OCI-LY3 (cell line): ENCODE results near the gene OR8K1.
A peak's percentile ranks its signal among the peaks of the same experiment; 100 is the strongest.

ENCODE experiments used
- H2AFZ ChIP-seq: fragments of 200-600, 300-600 bp; shearing (Covaris generic); 2 replicates; pipeline ENCODE4 v1.6.0; 2014; ENCODE audit warnings: antibody characterized with exemption, low read depth, low read length
- H3K27ac ChIP-seq: fragments of 200-600, 300-600 bp; sonication (generic); 2 replicates; pipeline ENCODE4 v1.5.1; 2014; ENCODE audit warnings: mild to moderate bottlenecking, low read length, moderate library complexity, mixed read lengths
- H3K27me3 ChIP-seq: fragments of 200-600, 300-600 bp; sonication (generic); 2 replicates; pipeline ENCODE4 v1.6.1; 2014; ENCODE audit warnings: low read depth, low read length, mixed read lengths
- H3K36me3 ChIP-seq: fragments of 200-600, 300-600 bp; sonication (generic); replicated peaks from 2 replicates; pipeline ENCODE3; 2014; ENCODE audit warnings: low read depth, low read length, mixed read lengths
- H3K4me1 ChIP-seq: fragments of 300-600, 200-600 bp; sonication (generic); 2 replicates; pipeline ENCODE4 v1.6.1; 2014; ENCODE audit warnings: low read length, mixed read lengths
- H3K4me2 ChIP-seq: fragments of 200-600, 300-600 bp; sonication (generic); 2 replicates; pipeline ENCODE4 v1.6.1; 2014; ENCODE audit warnings: low read length, mixed read lengths
- H3K4me3 ChIP-seq: fragments of 300-600, 200-600 bp; sonication (generic); 2 replicates; pipeline ENCODE4 v1.5.1; 2014; ENCODE audit warnings: antibody characterized with exemption, mild to moderate bottlenecking, low read length, moderate library complexity
- H3K79me2 ChIP-seq: fragments of 300-600, 200-600 bp; shearing (Covaris generic); 2 replicates; pipeline ENCODE4 v1.6.1; 2014; ENCODE audit warnings: mild to moderate bottlenecking, low read length, mixed read lengths
- H3K9ac ChIP-seq: fragments of 300-600, 200-600 bp; shearing (Covaris generic); 2 replicates; pipeline ENCODE4 v1.6.0; 2014; ENCODE audit warnings: mild to moderate bottlenecking, low read length, moderate library complexity
- H3K9me3 ChIP-seq: fragments of 200-600, 300-600 bp; shearing (Covaris generic); 2 replicates; pipeline ENCODE4 v1.6.1; 2014; ENCODE audit warnings: low read length, mixed read lengths; ENCODE audit not compliant: insufficient read depth
- H4K20me1 ChIP-seq: fragments of 200-600, 300-600 bp; sonication (generic); 2 replicates; pipeline ENCODE4 v1.6.1; 2016; ENCODE audit warnings: low read length, mixed read lengths; ENCODE audit not compliant: insufficient read depth
- CTCF ChIP-seq: fragments of 200-600, 300-600 bp; sonication (generic); IDR thresholded peaks from 2 replicates; pipeline ENCODE4 v1.5.1; 2014; ENCODE audit warnings: antibody characterized with exemption, low read length, low read depth
- EZH2phosphoT487 ChIP-seq: fragments of 200-600 bp; shearing (Covaris generic); IDR thresholded peaks from 2 replicates; pipeline ENCODE4 v1.6.1; 2018; ENCODE audit warnings: antibody characterized with exemption, mixed run types, low read depth

Gene OR8K1

GRCh38 chr11:56375324-56375723 is 29.5 kb downstream of the OR8K1 start, which contains the start of gene OR8U1:
OR8U1 (plus strand) TSS chr11:56375624; CDS start chr11:56375624, 0 bp downstream.
- Histone ChIP-seq H4K20me1 (no peaks in the 10 kb centered on the region), H3K4me2 (no peak within 1 kb of the TSS), H3K27me3 (no peaks in the 10 kb centered on the region), H3K4me1 (no peaks in the 10 kb centered on the region), H3K79me2 (no peaks in the 10 kb centered on the region), H3K27ac (no peak within 1 kb of the TSS), H3K9me3 (no peaks in the 10 kb centered on the region), H2AFZ (no peak within 1 kb of the TSS), H3K4me3 (no peak within 1 kb of the TSS), H3K36me3 (no peaks in the 10 kb centered on the region), H3K9ac (no peak within 1 kb of the TSS)
- TF ChIP-seq CTCF (no peak), EZH2phosphoT487 (no peak)

- Histone ChIP-seq H3K4me3 (no peak overlapping the region), H2AFZ (no peak overlapping the region), H3K9ac (no peak overlapping the region), H3K4me2 (no peak overlapping the region), H3K27ac (no peak overlapping the region), H3K27me3 (no peaks in the 10 kb centered on the region), H3K36me3 (no peaks in the 10 kb centered on the region), H4K20me1 (no peaks in the 10 kb centered on the region), H3K79me2 (no peaks in the 10 kb centered on the region), H3K4me1 (no peaks in the 10 kb centered on the region), H3K9me3 (no peaks in the 10 kb centered on the region)
- TF ChIP-seq CTCF (no peak), EZH2phosphoT487 (no peak)
These were observed 34.3 kb downstream of the OR8K1 start for GRCh38 chr11:56380120-56380519.

GRCh38 chr11:56394381-56394780 is 48.5 kb downstream of the OR8K1 start:
- Histone ChIP-seq H3K27ac (no peak overlapping the region), H3K9me3 (no peaks in the 10 kb centered on the region), H3K4me3 (no peak overlapping the region), H3K36me3 (no peaks in the 10 kb centered on the region), H3K27me3 (no peaks in the 10 kb centered on the region), H3K4me1 (no peaks in the 10 kb centered on the region), H2AFZ (no peak overlapping the region), H4K20me1 (no peaks in the 10 kb centered on the region), H3K9ac (no peak overlapping the region), H3K4me2 (no peak overlapping the region), H3K79me2 (no peaks in the 10 kb centered on the region)
- TF ChIP-seq EZH2phosphoT487 (no peak), CTCF (no peak)

- Histone ChIP-seq H3K27ac (no peak overlapping the region), H3K9ac (no peak overlapping the region), H3K27me3 (no peaks in the 10 kb centered on the region), H2AFZ (no peak overlapping the region), H3K4me1 (no peaks in the 10 kb centered on the region), H3K9me3 (no peaks in the 10 kb centered on the region), H3K36me3 (no peaks in the 10 kb centered on the region), H3K4me2 (no peak overlapping the region), H3K4me3 (no peak overlapping the region), H4K20me1 (no peaks in the 10 kb centered on the region), H3K79me2 (no peaks in the 10 kb centered on the region)
- no peak for TF ChIP-seq EZH2phosphoT487
- peak; percentile 41 for TF ChIP-seq CTCF
These were observed 50.2 kb downstream of the OR8K1 start for GRCh38 chr11:56396047-56396446.
